CD8-positive, alpha-beta memory T cell (primary cell): Measurements from ENCODE around the gene KATNAL1. TPM values are rescaled to one million over a fixed set of nuclear protein-coding genes. Genes with fewer than 3 reads are reported as not detected.

Experiments
- CTCF ChIA-PET: fragments of 350-600 bp; sonication (Branson Sonifier 250); formaldehyde crosslinking; loops from one replicate; lab custom pipeline; 2021; ENCODE audit warnings: antibody characterized with exemption; lab: Charles Lee
- POLR2A ChIA-PET: fragments of 350-600 bp; sonication (Branson Sonifier 250); formaldehyde crosslinking; loops from one replicate; lab custom pipeline; 2021; ENCODE audit warnings: antibody characterized with exemption; lab: Charles Lee
- DNase-seq, 5 donors: peaks; one replicate each; pipeline versions ENCODE4 v3.0.0 to v3.0.0-alpha.2; 2020 to 2022; ENCODE audit warnings: mixed read lengths in 1 of 5
- H3K27ac ChIP-seq: one replicate; pipeline ENCODE4 v1.7.0; 2013; ENCODE audit warnings: low read depth, mild to moderate bottlenecking, low read length, moderate library complexity
- H3K27me3 ChIP-seq: 2 replicates; pipeline ENCODE4 v1.7.0; 2013; ENCODE audit warnings: low read length, mild to moderate bottlenecking; ENCODE audit not compliant: insufficient read depth, poor library complexity, severe bottlenecking
- H3K36me3 ChIP-seq: 2 replicates; pipeline ENCODE4 v1.7.0; 2013; ENCODE audit warnings: mild to moderate bottlenecking, low read length, moderate library complexity; ENCODE audit not compliant: insufficient read depth
- H3K4me1 ChIP-seq: 2 replicates; pipeline ENCODE4 v1.7.0; 2013; ENCODE audit warnings: mild to moderate bottlenecking, low read length, moderate library complexity; ENCODE audit not compliant: insufficient read depth
- H3K4me3 ChIP-seq: 2 replicates; pipeline ENCODE4 v1.7.0; 2013; ENCODE audit warnings: mild to moderate bottlenecking, low read length
- H3K9me3 ChIP-seq: 2 replicates; pipeline ENCODE4 v1.7.0; 2013; ENCODE audit warnings: mild to moderate bottlenecking, low read length
- H3K27ac Mint-ChIP-seq, 8 donors: one replicate each; pipeline ENCODE4 v1.8.0; 2020 to 2021; ENCODE audit warnings: mixed read lengths in 8 of 8, mild to moderate bottlenecking in 6 of 8, inconsistent platforms in 3 of 8, moderate library complexity in 3 of 8
- H3K27me3 Mint-ChIP-seq, 2 donors: one replicate each; pipeline ENCODE4 v1.8.0; 2020 to 2021; ENCODE audit warnings: mixed read lengths in 2 of 2, mild to moderate bottlenecking in 1 of 2, moderate library complexity in 1 of 2
- H3K36me3 Mint-ChIP-seq, 3 donors: one replicate each; pipeline ENCODE4 v1.8.0; 2020 to 2021; ENCODE audit warnings: mixed read lengths in 3 of 3, inconsistent platforms in 1 of 3, mild to moderate bottlenecking in 1 of 3
- H3K4me1 Mint-ChIP-seq, 3 donors: one replicate each; pipeline ENCODE4 v1.8.0; 2020 to 2021; ENCODE audit warnings: mixed read lengths in 3 of 3, inconsistent platforms in 1 of 3, mild to moderate bottlenecking in 1 of 3
- H3K4me3 Mint-ChIP-seq, 7 donors: one replicate each; pipeline ENCODE4 v1.8.0; 2020 to 2021; ENCODE audit warnings: mixed read lengths in 7 of 7, mild to moderate bottlenecking in 6 of 7, moderate library complexity in 4 of 7, inconsistent platforms in 2 of 7
- H3K9me3 Mint-ChIP-seq, 5 donors: one replicate each; pipeline ENCODE4 v1.8.0; 2020 to 2022; ENCODE audit warnings: mixed read lengths in 5 of 5, mild to moderate bottlenecking in 3 of 5, moderate library complexity in 2 of 5, inconsistent platforms in 1 of 5
- polyA plus RNA-seq: library from polyadenylated mRNA; unstranded; fragments of 300-500 nt; fragmentation: Illumina TruSeq; gene quantifications from one replicate; pipeline ENCODE4 v1.2.3, GENCODE V29; 2021
- total RNA-seq, 2 experiments: library from RNA; stranded (reverse); gene quantifications; one replicate each; pipeline ENCODE4 v1.2.3, GENCODE V29; 2021

Gene KATNAL1
- total and polyA plus RNA-seq, 3 experiments from 2014 or later, result 5.6 to 16.5 (median 11.0) TPM

DNA sequence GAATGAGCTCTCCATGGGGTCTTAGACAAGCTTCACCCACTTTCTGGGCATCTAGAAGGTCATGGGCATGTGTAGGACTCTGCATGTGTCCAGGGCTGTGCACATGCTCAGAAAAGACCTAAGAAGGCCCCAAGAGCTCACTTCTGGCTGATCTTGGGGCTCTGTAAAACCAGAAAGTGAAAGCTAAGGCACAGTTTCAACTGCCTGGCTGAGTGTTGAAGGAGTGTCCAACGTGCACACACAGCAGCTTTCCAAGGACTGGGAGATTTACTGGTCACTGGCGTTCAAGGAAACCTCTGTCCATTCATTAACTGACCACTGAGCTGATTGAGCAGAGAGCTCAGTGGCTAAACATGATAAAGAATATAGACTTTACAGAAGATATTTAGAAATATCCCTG is 137.9 kb downstream of the KATNAL1 start:
- no peaks in the 10 kb centered on the region for H3K27me3 ChIP-seq
- DNase-seq, result no peak
- Mint-ChIP-seq H3K36me3 (no peaks in the 10 kb centered on the region), H3K4me1 (peaks cover 12 to 17% (median 14%) of the 10 kb centered on the region in 3 donors), H3K4me3 (no peak overlapping the region), H3K27ac (peak overlapping the region in 5 of 8 donors; percentile 10 to 49 (median 21)), H3K27me3 (peaks cover 0 to under 1% of the 10 kb centered on the region in 2 donors), H3K9me3 (no peaks in the 10 kb centered on the region)
- CTCF ChIA-PET, result interaction anchor here (1.8 to 2.2 kb wide), 2 partner anchors 11 to 37 kb away, joined by 13 to 14 read pairs; no protein-coding TSS in a partner anchor
- no peak overlapping the region for H3K27ac ChIP-seq
- no peaks in the 10 kb centered on the region for H3K9me3 ChIP-seq
- peaks cover 7% of the 10 kb centered on the region for H3K4me1 ChIP-seq
- no peaks in the 10 kb centered on the region for H3K36me3 ChIP-seq
- POLR2A ChIA-PET, result no interaction called here
- no peak overlapping the region for H3K4me3 ChIP-seq

- Histone ChIP-seq H3K4me3 (no peak overlapping the region), H3K36me3 (no peaks in the 10 kb centered on the region), H3K9me3 (no peaks in the 10 kb centered on the region), H3K27ac (no peak overlapping the region), H3K27me3 (no peaks in the 10 kb centered on the region), H3K4me1 (peaks cover 7% of the 10 kb centered on the region)
- Mint-ChIP-seq H3K4me3 (no peak overlapping the region), H3K27ac (peak overlapping the region in 1 of 8 donors; percentile 28), H3K36me3 (peaks cover 0 to 1% (median 0%) of the 10 kb centered on the region in 3 donors), H3K4me1 (peaks cover 10 to 15% (median 13%) of the 10 kb centered on the region in 3 donors), H3K27me3 (peaks cover 0 to 2% of the 10 kb centered on the region in 2 donors), H3K9me3 (no peaks in the 10 kb centered on the region)
- no peak for DNase-seq
- ChIA-PET POLR2A (no interaction called here), CTCF (interaction anchor here (1.3 to 3.7 kb wide), 3 partner anchors 11 to 51 kb away, joined by 3 to 22 read pairs (median 5); no protein-coding TSS in a partner anchor)
Observed at GRCh38 chr13:30165796-30166195, 141.6 kb downstream of the KATNAL1 start.

GRCh38 chr13:30165071-30165470 is 142.3 kb downstream of the KATNAL1 start:
- H3K27ac ChIP-seq, result no peak overlapping the region
- no peak for DNase-seq
- Mint-ChIP-seq H3K4me1 (peaks cover 6 to 8% (median 7%) of the 10 kb centered on the region in 3 donors), H3K27me3 (peaks cover 0 to 2% of the 10 kb centered on the region in 2 donors), H3K9me3 (no peaks in the 10 kb centered on the region), H3K27ac (no peak overlapping the region), H3K36me3 (peaks cover 0 to 1% (median 0%) of the 10 kb centered on the region in 3 donors), H3K4me3 (no peak overlapping the region)
- no peaks in the 10 kb centered on the region for H3K36me3 ChIP-seq
- H3K27me3 ChIP-seq, result no peaks in the 10 kb centered on the region
- POLR2A ChIA-PET, result no interaction called here
- H3K9me3 ChIP-seq, result no peaks in the 10 kb centered on the region
- CTCF ChIA-PET, result interaction anchor here (1.4 to 3.7 kb wide), 2 partner anchors 33 to 50 kb away, joined by 3 to 22 read pairs; no protein-coding TSS in a partner anchor
- H3K4me3 ChIP-seq, result no peak overlapping the region
- peaks cover 7% of the 10 kb centered on the region for H3K4me1 ChIP-seq

- no peaks in the 10 kb centered on the region for H3K27me3 ChIP-seq
- H3K4me3 ChIP-seq, result no peak overlapping the region
- Mint-ChIP-seq H3K27ac (peak overlapping the region in 1 of 8 donors; percentile 66), H3K9me3 (no peaks in the 10 kb centered on the region), H3K4me1 (peaks cover 5 to 9% (median 6%) of the 10 kb centered on the region in 3 donors), H3K27me3 (peaks cover 0 to 2% of the 10 kb centered on the region in 2 donors), H3K36me3 (peaks cover 0 to 1% (median 0%) of the 10 kb centered on the region in 3 donors), H3K4me3 (no peak overlapping the region)
- H3K9me3 ChIP-seq, result no peaks in the 10 kb centered on the region
- CTCF ChIA-PET, result interaction anchor here (3.7 to 9.4 kb wide), 2 partner anchors 30 to 32 kb away, joined by 22 to 289 read pairs; no protein-coding TSS in a partner anchor
- POLR2A ChIA-PET, result no interaction called here
- H3K36me3 ChIP-seq, result no peaks in the 10 kb centered on the region
- no peak for DNase-seq
- H3K4me1 ChIP-seq, result peaks cover 4% of the 10 kb centered on the region
- H3K27ac ChIP-seq, result no peak overlapping the region
Observed at GRCh38 chr13:30164146-30164545, 143.2 kb downstream of the KATNAL1 start.

GRCh38 chr13:30163441-30163840 is 143.9 kb downstream of the KATNAL1 start:
- CTCF ChIA-PET, result interaction anchor here (9.4 kb wide), 1 partner anchor 30 kb away, joined by 289 read pairs; no protein-coding TSS in a partner anchor
- DNase-seq, result no peak
- H3K4me3 ChIP-seq, result no peak overlapping the region
- H3K9me3 Mint-ChIP-seq, result no peaks in the 10 kb centered on the region
- H3K9me3 ChIP-seq, result no peaks in the 10 kb centered on the region
- H3K27me3 ChIP-seq, result no peaks in the 10 kb centered on the region
- H3K4me1 Mint-ChIP-seq, result peaks cover 12 to 14% (median 13%) of the 10 kb centered on the region in 3 donors
- H3K27ac ChIP-seq, result no peak overlapping the region
- H3K4me1 ChIP-seq, result peaks cover 11% of the 10 kb centered on the region
- H3K27ac Mint-ChIP-seq, result no peak overlapping the region
- H3K36me3 Mint-ChIP-seq, result peaks cover 0 to 1% (median 0%) of the 10 kb centered on the region in 3 donors
- no peak overlapping the region for H3K4me3 Mint-ChIP-seq
- no peaks in the 10 kb centered on the region for H3K36me3 ChIP-seq
- POLR2A ChIA-PET, result no interaction called here
- peaks cover 0 to 2% of the 10 kb centered on the region in 2 donors for H3K27me3 Mint-ChIP-seq

- Mint-ChIP-seq H3K4me3 (peak overlapping the region in 1 of 7 donors; percentile 65), H3K4me1 (peaks cover 46 to 52% (median 51%) of the 10 kb centered on the region in 3 donors), H3K36me3 (peaks cover 0 to 3% (median 0%) of the 10 kb centered on the region in 3 donors), H3K27ac (peak overlapping the region in 3 of 8 donors; percentile 34 to 68 (median 37)), H3K27me3 (peaks cover 0 to 2% of the 10 kb centered on the region in 2 donors), H3K9me3 (no peaks in the 10 kb centered on the region)
- no peak overlapping the region for H3K4me3 ChIP-seq
- peaks cover 24% of the 10 kb centered on the region for H3K4me1 ChIP-seq
- no peak overlapping the region for H3K27ac ChIP-seq
- ChIA-PET CTCF (interaction anchor here (1.3 to 9.4 kb wide), 8 partner anchors 10 to 224 kb away, joined by 3 to 289 read pairs (median 21); no protein-coding TSS in a partner anchor), POLR2A (interaction anchor here (3.4 kb wide), 1 partner anchor 26 kb away, joined by 24 read pairs; no protein-coding TSS in a partner anchor)
- H3K36me3 ChIP-seq, result no peaks in the 10 kb centered on the region
- no peaks in the 10 kb centered on the region for H3K9me3 ChIP-seq
- no peaks in the 10 kb centered on the region for H3K27me3 ChIP-seq
- peak in 1 of 5 donors; percentile 55 for DNase-seq
Observed at GRCh38 chr13:30159446-30159839, 147.9 kb downstream of the KATNAL1 start.

- H3K27me3 ChIP-seq, result no peaks in the 10 kb centered on the region
- ChIA-PET CTCF (interaction anchor here (0.9 to 9.4 kb wide), 11 partner anchors 10 to 304 kb away, joined by 3 to 289 read pairs (median 14); no protein-coding TSS in a partner anchor), POLR2A (interaction anchor here (3.4 kb wide), 1 partner anchor 26 kb away, joined by 24 read pairs; no protein-coding TSS in a partner anchor)
- H3K36me3 ChIP-seq, result no peaks in the 10 kb centered on the region
- Mint-ChIP-seq H3K27ac (peak overlapping the region; percentile 43 to 92 (median 80)), H3K9me3 (no peaks in the 10 kb centered on the region), H3K36me3 (peaks cover 0 to 3% (median 0%) of the 10 kb centered on the region in 3 donors), H3K4me1 (peaks cover 51 to 58% (median 57%) of the 10 kb centered on the region in 3 donors), H3K27me3 (no peaks in the 10 kb centered on the region), H3K4me3 (peak overlapping the region in 6 of 7 donors; percentile 15 to 72 (median 58))
- no peaks in the 10 kb centered on the region for H3K9me3 ChIP-seq
- peak in 2 of 5 donors; percentile 48 to 57 for DNase-seq
- no peak overlapping the region for H3K27ac ChIP-seq
- no peak overlapping the region for H3K4me3 ChIP-seq
- peaks cover 24% of the 10 kb centered on the region for H3K4me1 ChIP-seq
Observed at GRCh38 chr13:30158774-30159445, 148.4 kb downstream of the KATNAL1 start.
